GM12878 (cell line): Measurements from ENCODE around the gene RAD21L1. TPM values are rescaled to one million over a fixed set of nuclear protein-coding genes. Genes with fewer than 3 reads are reported as not detected.

Source experiments
- ATAC-seq: fragments of 200-7000 bp; cut with Tn5 transposase; 3 replicates; pipeline ENCODE4 v1.9.1; 2020; ENCODE audit warnings: mild to moderate bottlenecking, moderate library complexity
- BruUV-seq: library from RNA; stranded (reverse); fragments of 400-500 nt; replicated peaks from 2 replicates; lab custom pipeline; 2021; lab: Mats Ljungman, UMichigan
- CTCF ChIA-PET: fragments of 300-600 bp; sonication (Branson Sonifier 250); formaldehyde crosslinking; extraction: SDS; loops from one replicate; lab custom pipeline; 2021; ENCODE audit warnings: inconsistent platforms; lab: Yijun Ruan, JAX
- POLR2A ChIA-PET: fragments of 350-600 bp; formaldehyde crosslinking; extraction: SDS; loops from one replicate; lab custom pipeline; 2021; ENCODE audit warnings: inconsistent platforms; lab: Charles Lee
- RAD21 ChIA-PET: fragments of 300-600 bp; sonication (Branson Sonifier 250); formaldehyde crosslinking; loops from one replicate; lab custom pipeline; 2023; ENCODE audit warnings: antibody characterized with exemption; ENCODE audit not compliant: unreplicated experiment; lab: Charles Lee
- SMC1A ChIA-PET: fragments of 300-600 bp; sonication (Branson Sonifier 250); formaldehyde crosslinking; loops from one replicate; lab custom pipeline; 2023; ENCODE audit not compliant: unreplicated experiment, uncharacterized antibody; lab: Charles Lee
- DNase-seq: peaks from one replicate; pipeline ENCODE4 v3.0.0-alpha.2; 2011; ENCODE audit warnings: low read depth, low spot score
- FAIRE-seq: peaks from 3 replicates; lab custom pipeline; 2011; peaks lifted over from hg19 to GRCh38; lab: Jason Lieb, UNC
- H2AFZ ChIP-seq: 2 replicates; pipeline ENCODE4 v1.6.0; 2011; ENCODE audit warnings: low read depth, low read length, control low read depth; ENCODE audit not compliant: control insufficient read depth
- H3K27ac ChIP-seq: 2 replicates; pipeline ENCODE4 v1.5.1; 2011; ENCODE audit warnings: control low read depth; ENCODE audit not compliant: control insufficient read depth, insufficient read depth
- H3K27me3 ChIP-seq, 2 experiments: replicated peaks in 1 of 2; 2 replicates each; pipeline versions ENCODE4 v1.6.0 to v1.6.1; 2011; ENCODE audit warnings: low read length in 1 of 2; ENCODE audit not compliant: control insufficient read depth in 2 of 2, insufficient read depth in 2 of 2
- H3K36me3 ChIP-seq, 2 experiments: 2 replicates each; pipeline ENCODE4 v1.5.1; 2011; ENCODE audit warnings: low read length in 1 of 2; ENCODE audit not compliant: control insufficient read depth in 2 of 2, insufficient read depth in 2 of 2
- H3K4me1 ChIP-seq: 2 replicates; pipeline ENCODE4 v1.6.1; 2011; ENCODE audit warnings: mild to moderate bottlenecking, low read length, moderate library complexity, mixed read lengths; ENCODE audit not compliant: control insufficient read depth, insufficient read depth
- H3K4me2 ChIP-seq: 2 replicates; pipeline ENCODE4 v1.6.0; 2011; ENCODE audit warnings: control low read depth; ENCODE audit not compliant: control insufficient read depth, insufficient read depth
- H3K4me3 ChIP-seq: fragments of 200-600 bp; sonication (generic); 2 replicates; pipeline ENCODE4 v1.5.1; 2016
- H3K79me2 ChIP-seq: 2 replicates; pipeline ENCODE4 v1.6.0; 2011; ENCODE audit warnings: low read length; ENCODE audit not compliant: control insufficient read depth, insufficient read depth
- H3K9ac ChIP-seq: 2 replicates; pipeline ENCODE4 v1.8.0; 2011; ENCODE audit warnings: low read length, control low read depth, mixed read lengths; ENCODE audit not compliant: control insufficient read depth, insufficient read depth
- H3K9me3 ChIP-seq: replicated peaks from 3 replicates; pipeline ENCODE4 v1.5.1; 2011; ENCODE audit warnings: mild to moderate bottlenecking, low read length; ENCODE audit not compliant: control insufficient read depth, insufficient read depth
- H4K20me1 ChIP-seq: 2 replicates; pipeline ENCODE4 v1.6.0; 2011; ENCODE audit not compliant: control insufficient read depth, insufficient read depth
- CBX5 ChIP-seq: sonication (generic); IDR thresholded peaks from 2 replicates; pipeline ENCODE4 v1.6.1; 2016; ENCODE audit warnings: low read depth, moderate library complexity, mild to moderate bottlenecking, inconsistent platforms
- CEBPZ ChIP-seq: fragments of 150-350 bp; IDR thresholded peaks from 2 replicates; pipeline ENCODE4 v1.6.1; 2016; ENCODE audit warnings: low read depth, low read length
- CREM ChIP-seq: IDR thresholded peaks from 2 replicates; pipeline ENCODE4 v1.6.1; 2014; ENCODE audit warnings: antibody characterized with exemption, low read depth
- ESRRA ChIP-seq: IDR thresholded peaks from 2 replicates; pipeline ENCODE4 v1.6.1; 2012; ENCODE audit warnings: mild to moderate bottlenecking, low read length, improper control_type of control experiment
- MEF2B ChIP-seq: fragments of 450-650 bp; IDR thresholded peaks from 2 replicates; pipeline ENCODE4 v1.6.1; 2018; ENCODE audit warnings: mild to moderate bottlenecking, moderate library complexity; ENCODE audit not compliant: partially characterized antibody, poor library complexity, severe bottlenecking
- MXI1 ChIP-seq: fragments of 150-350 bp; IDR thresholded peaks from 2 replicates; pipeline ENCODE4 v1.6.1; 2011; ENCODE audit warnings: low read depth, mild to moderate bottlenecking, inconsistent platforms, low read length, improper control_type of control experiment
- NFYA ChIP-seq: IDR thresholded peaks from 2 replicates; pipeline ENCODE4 v1.6.1; 2011; ENCODE audit warnings: low read depth, mild to moderate bottlenecking, low read length, improper control_type of control experiment, borderline replicate concordance
- NKRF ChIP-seq: fragments of 450-650 bp; conservative IDR thresholded peaks from 2 replicates; pipeline ENCODE4 v1.6.1; 2017; ENCODE audit warnings: mild to moderate bottlenecking, moderate library complexity
- WRNIP1 ChIP-seq: IDR thresholded peaks from 2 replicates; pipeline ENCODE4 v1.6.1; 2011; ENCODE audit warnings: low read depth, low read length, improper control_type of control experiment, borderline replicate concordance
- ZNF217 ChIP-seq: fragments of 450-650 bp; IDR thresholded peaks from 2 replicates; pipeline ENCODE4 v1.6.1; 2017; ENCODE audit warnings: antibody characterized with exemption, mild to moderate bottlenecking
- ZSCAN29 ChIP-seq: fragments of 450-650 bp; IDR thresholded peaks from 2 replicates; pipeline ENCODE4 v1.6.1; 2017; ENCODE audit warnings: mild to moderate bottlenecking, moderate library complexity
- WGBS: methylation state at CpG from one replicate; pipeline ENCODE4 v1.1.6; 2016; ENCODE audit warnings: low lambda C conversion rate; ENCODE audit not compliant: insufficient replicate concordance, insufficient coverage; ENCODE audit errors: missing lambda C conversion rate; 5-methylcytosine and 5-hydroxymethylcytosine counted together
- in situ Hi-C: fragments of 300-500 bp; cut with MboI; formaldehyde crosslinking; loops from 9 replicates; pipeline ENCODE4 v1.14.3; 2018; ENCODE audit warnings: mixed read lengths
- intact Hi-C: fragments of 100-400 bp; cut with micrococcal nuclease; formaldehyde crosslinking; loops from one replicate; pipeline ENCODE4 v1.14.2; 2022; ENCODE audit not compliant: unreplicated experiment
- polyA plus RNA-seq, 11 experiments: library from polyadenylated mRNA; depleted of rRNA in 4 of 11; unstranded in 6 of 11; stranded (reverse) in 5 of 11; fragments of >200 nt; fragmentation: Nextera tagmentation in 4 of 11; fragmentation: Illumina TruSeq in 1 of 11; extraction: Ambion mirVana in 4 of 11; extraction: Trizol in 1 of 11; gene quantifications; 1 replicate in 1 of 11; 2 replicates in 10 of 11; pipeline versions ENCODE4 v1.2.1 to v1.2.3, GENCODE V29; 2011 to 2016; ENCODE audit warnings: inconsistent platforms in 2 of 11, missing spikeins in 2 of 11, low read depth in 1 of 11
- total RNA-seq, 4 experiments: library from RNA; depleted of rRNA in 3 of 4; stranded (reverse); fragments of >200 nt in 3 of 4; fragmentation: Illumina TruSeq in 1 of 4; extraction: Trizol in 1 of 4; gene quantifications; 2 replicates each; pipeline versions ENCODE4 v1.2.1 to v1.2.3, GENCODE V29; 2013 to 2021

Gene RAD21L1
- total and polyA plus RNA-seq, 10 of the 15 experiments (the other 5 are each of a cell fraction or from before 2014, with no cell fraction given), result not detected

- DNase-seq (no peak), ATAC-seq (no peak), FAIRE-seq (no peak)
- in situ Hi-C loops (no loop called here), intact Hi-C loops (no loop called here)
- TF ChIP-seq NKRF (no peak), ZNF217 (no peak), ESRRA (no peak), CEBPZ (no peak), CREM (no peak), WRNIP1 (no peak), MEF2B (no peak), CBX5 (no peak), MXI1 (no peak), ZSCAN29 (no peak), NFYA (no peak)
- no peaks in the 10 kb centered on the region for H3K36me3 ChIP-seq
- ChIA-PET POLR2A (no interaction called here), RAD21 (no interaction called here), SMC1A (no interaction called here), CTCF (no interaction called here)
- H3K27me3 ChIP-seq, result peaks cover 3 to 10% of the 10 kb centered on the region in 2 experiments
- H3K4me3 ChIP-seq, result no peak overlapping the region
- H3K4me2 ChIP-seq, result no peak overlapping the region
- H3K27ac ChIP-seq, result no peak overlapping the region
- no peak overlapping the region for H2AFZ ChIP-seq
- WGBS, result 64% methylated on average over 8 of the region's 8 CpGs
- H3K9ac ChIP-seq, result no peak overlapping the region
- no peaks in the 10 kb centered on the region for H3K4me1 ChIP-seq
- peaks cover 3% of the 10 kb centered on the region; the same call in 1 of the 3 replicates for H3K9me3 ChIP-seq
- no TSS peak for BruUV-seq
- no peaks in the 10 kb centered on the region for H3K79me2 ChIP-seq
- H4K20me1 ChIP-seq, result no peaks in the 10 kb centered on the region
These were observed 41.3 kb downstream of the RAD21L1 start for GRCh38 chr20:1267161-1267560.
